B cell (primary cell): ENCODE data around the gene AASDHPPT. TPM values are rescaled to one million over a fixed set of nuclear protein-coding genes. Genes with fewer than 3 reads are reported as not detected.

Source experiments
- ATAC-seq: fragments of 200-7000 bp; cut with Tn5 transposase; one replicate; pipeline ENCODE4 v1.10.0; 2021; ENCODE audit warnings: low read depth, mild to moderate bottlenecking, moderate number of reproducible peaks, moderate library complexity
- CTCF ChIA-PET: fragments of 350-600 bp; sonication (Branson Sonifier 250); formaldehyde crosslinking; loops from one replicate; lab custom pipeline; 2021; ENCODE audit warnings: antibody characterized with exemption, inconsistent platforms; lab: Charles Lee
- POLR2A ChIA-PET: fragments of 350-600 bp; sonication (Branson Sonifier 250); formaldehyde crosslinking; loops from one replicate; lab custom pipeline; 2021; ENCODE audit warnings: antibody characterized with exemption; lab: Charles Lee
- DNase-seq: peaks from one replicate; pipeline ENCODE4 v3.0.0; 2013
- H2AFZ ChIP-seq: 2 replicates; pipeline ENCODE4 v1.6.1; 2012; ENCODE audit warnings: mild to moderate bottlenecking, low read depth, low read length; ENCODE audit not compliant: insufficient read depth, poor library complexity, severe bottlenecking
- H3K27ac ChIP-seq, 2 donors: 1 replicate in 1 of 2; 2 replicates in 1 of 2; pipeline ENCODE4 v1.5.1; 2012 to 2013; ENCODE audit warnings: low read length in 2 of 2, mild to moderate bottlenecking in 2 of 2, moderate library complexity in 1 of 2
- H3K27me3 ChIP-seq, 4 experiments: fragments of 200-600 bp in 1 of 4; sonication (generic) in 1 of 4; replicated peaks in 1 of 4; 1 replicate in 2 of 4; 2 replicates in 2 of 4; pipeline versions ENCODE4 v1.6.1 to v1.7.0; 2013 to 2016; ENCODE audit warnings: low read length in 3 of 4, mild to moderate bottlenecking in 2 of 4, mixed read lengths in 1 of 4, moderate library complexity in 1 of 4; ENCODE audit not compliant: insufficient read depth in 4 of 4, control insufficient read depth in 3 of 4; ENCODE audit errors: control extremely low read depth in 1 of 4
- H3K36me3 ChIP-seq, 2 experiments: replicated peaks in 1 of 2; 1 replicate in 1 of 2; 2 replicates in 1 of 2; pipeline versions ENCODE4 v1.6.1 to v1.7.1; 2013; ENCODE audit warnings: low read length in 1 of 2; ENCODE audit not compliant: insufficient read depth in 2 of 2, control insufficient read depth in 1 of 2; ENCODE audit errors: control extremely low read depth in 1 of 2, extremely low read depth in 1 of 2
- H3K4me1 ChIP-seq, 2 donors: fragments of 200-600 bp in 1 of 2; sonication (generic) in 1 of 2; 1 replicate in 1 of 2; 2 replicates in 1 of 2; pipeline versions ENCODE4 v1.5.1 to v1.6.1; 2013 to 2017; ENCODE audit warnings: low read length in 2 of 2; ENCODE audit not compliant: control insufficient read depth in 2 of 2, insufficient read depth in 2 of 2
- H3K4me2 ChIP-seq: replicated peaks from 2 replicates; pipeline ENCODE3; 2012; ENCODE audit warnings: mild to moderate bottlenecking, low read depth, low read length; ENCODE audit not compliant: poor library complexity, severe bottlenecking
- H3K4me3 ChIP-seq, 5 experiments: fragments of 200-600 bp in 1 of 5; sonication (generic) in 1 of 5; 1 replicate in 3 of 5; 2 replicates in 2 of 5; pipeline versions ENCODE4 v1.5.1 to v1.7.0; 2011 to 2016; ENCODE audit warnings: low read length in 4 of 5, mild to moderate bottlenecking in 4 of 5, low read depth in 2 of 5, control low read depth in 1 of 5, moderate library complexity in 1 of 5; ENCODE audit not compliant: insufficient read depth in 1 of 5; ENCODE audit errors: control extremely low read depth in 1 of 5, extremely low read depth in 1 of 5
- H3K79me2 ChIP-seq: fragments of 200-600 bp; sonication (generic); one replicate; pipeline ENCODE4 v1.6.0; 2016; ENCODE audit warnings: low read length; ENCODE audit not compliant: control insufficient read depth, insufficient read depth
- H3K9ac ChIP-seq: fragments of 200-600 bp; sonication (generic); 2 replicates; pipeline ENCODE4 v1.6.1; 2017; ENCODE audit warnings: mild to moderate bottlenecking, low read length, moderate library complexity
- H3K9me3 ChIP-seq, 3 donors: one replicate each; pipeline versions ENCODE4 v1.6.1 to v1.7.1; 2013; ENCODE audit warnings: low read length in 2 of 3; ENCODE audit not compliant: control insufficient read depth in 2 of 3, insufficient read depth in 1 of 3; ENCODE audit errors: control extremely low read depth in 1 of 3
- H4K20me1 ChIP-seq: 2 replicates; pipeline ENCODE4 v1.6.0; 2012; ENCODE audit warnings: mild to moderate bottlenecking, low read length; ENCODE audit not compliant: insufficient read depth, control insufficient read depth, poor library complexity, severe bottlenecking
- H3K27ac Mint-ChIP-seq: one replicate; pipeline ENCODE4 v1.8.0; 2021; ENCODE audit warnings: mixed read lengths
- H3K27me3 Mint-ChIP-seq: one replicate; pipeline ENCODE4 v1.8.0; 2021; ENCODE audit warnings: mixed read lengths
- H3K4me1 Mint-ChIP-seq: one replicate; pipeline ENCODE4 v1.8.0; 2021; ENCODE audit warnings: mixed read lengths
- H3K4me3 Mint-ChIP-seq: one replicate; pipeline ENCODE4 v1.8.0; 2021; ENCODE audit warnings: mixed read lengths
- H3K9me3 Mint-ChIP-seq: one replicate; pipeline ENCODE4 v1.8.0; 2022; ENCODE audit warnings: mixed read lengths; ENCODE audit not compliant: insufficient read depth
- CTCF ChIP-seq: fragments of 200-600 bp; IDR thresholded peaks from one replicate; pipeline ENCODE4 v1.8.0; 2022; ENCODE audit warnings: antibody characterized with exemption, mild to moderate bottlenecking
- EZH2 ChIP-seq: IDR thresholded peaks from 2 replicates; pipeline ENCODE4 v1.6.1; 2012; ENCODE audit warnings: borderline replicate concordance, low read depth, mild to moderate bottlenecking, moderate library complexity, low read length; ENCODE audit not compliant: insufficient read depth, poor library complexity, severe bottlenecking
- WGBS: methylation state at CpG from one replicate; pipeline ENCODE4 v1.1.5; 2013; ENCODE audit warnings: missing lambda C conversion rate; ENCODE audit not compliant: insufficient coverage; 5-methylcytosine and 5-hydroxymethylcytosine counted together
- intact Hi-C: fragments of 100-400 bp; cut with micrococcal nuclease; formaldehyde crosslinking; loops from one replicate; pipeline ENCODE4 v1.10.0; 2022
- polyA plus RNA-seq: library from polyadenylated mRNA; depleted of rRNA; stranded (reverse); fragments of >200 nt; gene quantifications from 2 replicates; pipeline ENCODE4 v1.2.3, GENCODE V29; 2012
- total RNA-seq, 2 donors: library from RNA; stranded (reverse); fragments of 120-200 nt in 1 of 2; gene quantifications; 1 replicate in 1 of 2; 2 replicates in 1 of 2; pipeline versions ENCODE4 v1.2.3 to v1.2.4, GENCODE V29; 2013 to 2022

AASDHPPT gene
- total and polyA plus RNA-seq, 2 donors (not counting 1 experiment from before 2014, with no cell fraction given), result 12.6 to 25.5 TPM

GRCh38 chr11:106137758-106138157, 60.3 kb downstream of the AASDHPPT start:
- H3K9me3 Mint-ChIP-seq, result peaks cover 4% of the 10 kb centered on the region
- H3K27me3 Mint-ChIP-seq, result no peaks in the 10 kb centered on the region
- ATAC-seq, result no peak

More at GRCh38 chr11:106137758-106138157, 60.3 kb downstream of the AASDHPPT start:
- H3K36me3 ChIP-seq, result no peaks in the 10 kb centered on the region
- no CpG with 5 or more reads among the region's 1 CpG for WGBS
- H3K27ac ChIP-seq, result no peak overlapping the region
- no peaks in the 10 kb centered on the region for H3K4me1 Mint-ChIP-seq
- ChIA-PET POLR2A (no interaction called here), CTCF (no interaction called here)
- H3K4me1 ChIP-seq, result no peaks in the 10 kb centered on the region
- no peaks in the 10 kb centered on the region for H4K20me1 ChIP-seq
- intact Hi-C loops, result no loop called here
- H2AFZ ChIP-seq, result no peak overlapping the region
- no peak overlapping the region for H3K9ac ChIP-seq
- no peak for TF ChIP-seq CTCF
- no peak for TF ChIP-seq EZH2
- no peaks in the 10 kb centered on the region for H3K79me2 ChIP-seq
- no peak for DNase-seq
- H3K4me3 Mint-ChIP-seq, result no peak overlapping the region
- no peak overlapping the region for H3K27ac Mint-ChIP-seq
- H3K4me3 ChIP-seq, result no peak overlapping the region
- H3K27me3 ChIP-seq, result no peaks in the 10 kb centered on the region
- no peaks in the 10 kb centered on the region for H3K9me3 ChIP-seq
- H3K4me2 ChIP-seq, result no peak overlapping the region

Other genes with a start within 250 kb of the AASDHPPT start
- 20.0 and 20.8 TPM in 2 replicates for gene MSANTD4, start 55.4 kb upstream of the AASDHPPT start, total RNA-seq
- 2.4 and 2.8 TPM in 2 replicates for gene MSANTD4, start 55.4 kb upstream of the AASDHPPT start, polyA plus RNA-seq
- gene KBTBD3, start 315 bp upstream of the AASDHPPT start, total RNA-seq, result 15.5 and 18.3 TPM in 2 replicates
- 1.8 and 2.2 TPM in 2 replicates for gene KBTBD3, start 315 bp upstream of the AASDHPPT start, polyA plus RNA-seq